Vagina (tissue), 2 donors: ENCODE data around the gene TELO2. TPM values are rescaled to one million over a fixed set of nuclear protein-coding genes. Genes with fewer than 3 reads are reported as not detected.

Experiments used
- DNase-seq, 2 donors: peaks; one replicate each; pipeline ENCODE4 v3.0.0-alpha.2; 2017; ENCODE audit errors: extremely low spot score in 2 of 2
- H3K27ac ChIP-seq: fragments of 200-600 bp; sonication (generic); one replicate; pipeline ENCODE4 v1.5.1; 2019
- H3K27me3 ChIP-seq: fragments of 200-600 bp; sonication (generic); one replicate; pipeline ENCODE4 v1.5.1; 2019
- H3K36me3 ChIP-seq, 2 donors: fragments of 200-600 bp; sonication (generic); one replicate each; pipeline ENCODE4 v1.5.1; 2017 to 2019
- H3K4me1 ChIP-seq: fragments of 200-600 bp; sonication (generic); one replicate; pipeline ENCODE4 v1.5.1; 2019
- H3K4me3 ChIP-seq, 2 donors: fragments of 200-600 bp; sonication (generic); 1 replicate in 1 of 2; 2 replicates in 1 of 2; pipeline ENCODE4 v1.5.1; 2016 to 2019
- H3K9me3 ChIP-seq: fragments of 200-600 bp; sonication (generic); one replicate; pipeline ENCODE4 v1.5.1; 2019
- POLR2A ChIP-seq, 2 donors: fragments of 450-650 bp; IDR thresholded peaks; one replicate each; pipeline ENCODE4 v1.6.1; 2017; ENCODE audit warnings: antibody characterized with exemption in 2 of 2, mild to moderate bottlenecking in 2 of 2, moderate library complexity in 2 of 2
- POLR2AphosphoS5 ChIP-seq, 2 donors: sonication (generic); formaldehyde crosslinking; IDR thresholded peaks; one replicate each; pipeline ENCODE4 v1.9.0; 2017; ENCODE audit warnings: antibody characterized with exemption in 2 of 2, mild to moderate bottlenecking in 2 of 2, low read depth in 1 of 2; ENCODE audit not compliant: insufficient read depth in 1 of 2
- intact Hi-C: fragments of 100-400 bp; cut with DNase I; formaldehyde crosslinking; loops from one replicate; pipeline ENCODE4 v1.15.1; 2023
- total RNA-seq: library from RNA; depleted of rRNA; stranded (reverse); fragments of >200 nt; gene quantifications from one replicate; pipeline ENCODE4 v1.2.3, GENCODE V29; 2016
- TF ChIP-seq, protein P1 (sequence below), 3 experiments: fragments of 450-650 bp in 2 of 3; fragments of 200-600 bp in 1 of 3; sonication (generic) in 1 of 3; IDR thresholded peaks; one replicate each; pipeline ENCODE4 v1.5.1; 2017 to 2019; ENCODE audit warnings: antibody characterized with exemption in 3 of 3, mild to moderate bottlenecking in 2 of 3, moderate library complexity in 2 of 3

TELO2 gene
- total RNA-seq, 1 donor from 2014 or later, result 23.8 TPM

DNA sequence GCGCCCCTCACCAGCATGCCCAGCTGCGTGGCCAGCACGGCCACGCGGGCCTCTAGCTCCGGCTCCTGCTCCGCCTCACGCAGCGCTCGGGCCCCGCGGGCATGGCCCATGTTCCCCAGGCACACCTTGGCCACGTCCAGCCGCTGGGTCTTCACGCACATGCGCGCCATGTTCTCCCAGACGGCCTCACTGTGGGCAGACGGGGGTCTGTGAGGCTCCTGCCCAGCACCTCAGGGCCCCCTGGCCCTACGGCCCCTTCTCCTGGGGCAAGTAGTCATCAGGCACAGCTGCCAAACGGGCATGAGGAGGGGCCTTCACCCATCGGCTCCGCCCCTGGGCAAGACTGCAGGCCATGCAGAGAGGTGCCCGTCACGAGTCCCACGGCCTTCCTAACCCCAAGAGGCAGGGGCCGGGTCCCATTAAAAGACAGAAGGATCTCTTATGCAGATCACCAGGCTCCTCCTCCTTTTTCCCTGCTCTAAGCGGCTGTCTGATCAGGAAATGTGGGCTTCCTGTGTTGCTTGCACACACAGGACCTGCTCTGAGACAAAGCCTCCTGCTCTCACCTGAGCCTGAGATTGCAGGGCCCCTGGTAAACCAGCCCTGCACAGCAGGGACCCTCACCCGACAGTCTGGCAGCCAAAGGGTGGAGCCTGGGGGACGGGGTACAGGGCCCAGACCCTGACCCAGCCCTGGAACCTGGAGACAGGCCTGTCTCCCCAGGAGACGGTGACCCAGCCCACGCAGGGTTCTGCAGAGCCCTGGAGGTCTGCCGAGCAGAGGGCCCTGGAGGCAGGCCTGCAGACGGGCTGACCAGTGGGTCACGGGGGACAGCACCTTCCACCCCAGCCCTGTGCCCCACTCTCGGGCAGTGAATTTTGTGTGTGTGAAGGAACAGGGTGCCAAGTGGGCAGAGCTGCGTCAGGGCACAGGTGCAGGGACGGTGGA, 33.7 kb downstream of the TELO2 start:
- Histone ChIP-seq H3K9me3 (no peaks in the 10 kb centered on the region), H3K4me3 (no peak overlapping the region), H3K27ac (no peak overlapping the region), H3K4me1 (peaks cover 47% of the 10 kb centered on the region), H3K27me3 (no peaks in the 10 kb centered on the region), H3K36me3 (no peaks in the 10 kb centered on the region)
- DNase-seq, result no peak
- no peak for TF ChIP-seq POLR2A (IDR thresholded peaks at IDR 0.05)
- intact Hi-C loops, result no loop called here

GRCh38 chr16:1527836-1528811, 35.0 kb downstream of the TELO2 start:
- intact Hi-C loops, result no loop called here
- H3K9me3 ChIP-seq, result no peaks in the 10 kb centered on the region

GRCh38 chr16:1528921-1529537, 35.9 kb downstream of the TELO2 start:
- H3K4me1 ChIP-seq, result peaks cover 67% of the 10 kb centered on the region
- TF ChIP-seq POLR2AphosphoS5 (IDR thresholded peaks at IDR 0.05; ENCODE audit: insufficient read depth in 1 of 2, low read depth in 1 of 2) (no peak), POLR2A (IDR thresholded peaks at IDR 0.05) (no peak)
- TF ChIP-seq, protein P1, sequence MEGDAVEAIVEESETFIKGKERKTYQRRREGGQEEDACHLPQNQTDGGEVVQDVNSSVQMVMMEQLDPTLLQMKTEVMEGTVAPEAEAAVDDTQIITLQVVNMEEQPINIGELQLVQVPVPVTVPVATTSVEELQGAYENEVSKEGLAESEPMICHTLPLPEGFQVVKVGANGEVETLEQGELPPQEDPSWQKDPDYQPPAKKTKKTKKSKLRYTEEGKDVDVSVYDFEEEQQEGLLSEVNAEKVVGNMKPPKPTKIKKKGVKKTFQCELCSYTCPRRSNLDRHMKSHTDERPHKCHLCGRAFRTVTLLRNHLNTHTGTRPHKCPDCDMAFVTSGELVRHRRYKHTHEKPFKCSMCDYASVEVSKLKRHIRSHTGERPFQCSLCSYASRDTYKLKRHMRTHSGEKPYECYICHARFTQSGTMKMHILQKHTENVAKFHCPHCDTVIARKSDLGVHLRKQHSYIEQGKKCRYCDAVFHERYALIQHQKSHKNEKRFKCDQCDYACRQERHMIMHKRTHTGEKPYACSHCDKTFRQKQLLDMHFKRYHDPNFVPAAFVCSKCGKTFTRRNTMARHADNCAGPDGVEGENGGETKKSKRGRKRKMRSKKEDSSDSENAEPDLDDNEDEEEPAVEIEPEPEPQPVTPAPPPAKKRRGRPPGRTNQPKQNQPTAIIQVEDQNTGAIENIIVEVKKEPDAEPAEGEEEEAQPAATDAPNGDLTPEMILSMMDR (IDR thresholded peaks at IDR 0.05), result no peak
- no peaks in the 10 kb centered on the region for H3K27me3 ChIP-seq
- intact Hi-C loops, result no loop called here
- peak overlapping the region; percentile 91 for H3K27ac ChIP-seq
- no peak for DNase-seq
- H3K9me3 ChIP-seq, result no peaks in the 10 kb centered on the region
- no peaks in the 10 kb centered on the region for H3K36me3 ChIP-seq
- no peak overlapping the region for H3K4me3 ChIP-seq

More at GRCh38 chr16:1527836-1528811, 35.0 kb downstream of the TELO2 start:
- no peak for TF ChIP-seq POLR2AphosphoS5 (IDR thresholded peaks at IDR 0.05; ENCODE audit: insufficient read depth in 1 of 2, low read depth in 1 of 2)
- TF ChIP-seq, protein P1 (IDR thresholded peaks at IDR 0.05), result no peak
- no peak for TF ChIP-seq POLR2A (IDR thresholded peaks at IDR 0.05)
- no peak overlapping the region for H3K27ac ChIP-seq
- no peaks in the 10 kb centered on the region for H3K27me3 ChIP-seq
- H3K4me3 ChIP-seq, result no peak overlapping the region
- peaks cover 59% of the 10 kb centered on the region for H3K4me1 ChIP-seq
- H3K36me3 ChIP-seq, result no peaks in the 10 kb centered on the region
- no peak for DNase-seq

GRCh38 chr16:1530349-1530882, 37.3 kb downstream of the TELO2 start:
- peaks cover 70% of the 10 kb centered on the region for H3K4me1 ChIP-seq
- H3K36me3 ChIP-seq, result no peaks in the 10 kb centered on the region
- intact Hi-C loops, result loop anchor here (5.0 kb wide), 1 partner anchor 82 kb away; the partner anchor contains the start of genes CRAMP1 and IFT140
- H3K27ac ChIP-seq, result peak overlapping the region; percentile 91
- H3K27me3 ChIP-seq, result no peaks in the 10 kb centered on the region
- H3K9me3 ChIP-seq, result no peaks in the 10 kb centered on the region
- H3K4me3 ChIP-seq, result peak overlapping the region; percentile 23 to 64
- TF ChIP-seq POLR2AphosphoS5 (IDR thresholded peaks at IDR 0.05; ENCODE audit: insufficient read depth in 1 of 2, low read depth in 1 of 2) (peak in 1 of 2 donors; percentile 41), POLR2A (IDR thresholded peaks at IDR 0.05) (no peak)
- TF ChIP-seq, protein P1 (IDR thresholded peaks at IDR 0.05), result no peak
- DNase-seq, result no peak
